HG03025 (cell line): Measurements from ENCODE around the gene SRPRB.

Source experiments
- ATAC-seq: cut with Tn5 transposase; IDR thresholded peaks from one replicate; pipeline ENCODE4 v1.9.1; 2021; ENCODE audit warnings: mild to moderate bottlenecking, moderate library complexity; ENCODE audit not compliant: unreplicated experiment, low FRiP score

SRPRB gene

DNA sequence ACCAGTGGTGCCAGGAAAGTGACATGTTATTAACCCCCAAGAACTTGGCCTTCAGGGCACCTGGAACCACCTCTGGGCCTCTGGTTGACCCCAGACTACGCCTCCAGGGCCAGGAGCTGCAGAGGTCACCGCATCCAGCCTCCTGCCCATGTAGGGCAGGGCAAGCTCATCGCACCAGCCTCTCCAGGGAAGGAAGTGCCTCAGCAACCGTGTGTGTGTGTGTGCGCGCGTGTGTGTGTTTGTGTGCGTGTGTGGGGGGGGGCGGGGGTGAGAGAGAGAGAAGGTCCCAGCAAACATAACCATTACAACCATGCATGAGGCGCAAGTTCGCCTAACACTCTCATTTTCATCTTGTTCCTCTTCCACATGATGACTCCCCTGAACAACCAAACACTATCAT lies 58.3 kb downstream of the SRPRB start:
- no peak for ATAC-seq

DNA sequence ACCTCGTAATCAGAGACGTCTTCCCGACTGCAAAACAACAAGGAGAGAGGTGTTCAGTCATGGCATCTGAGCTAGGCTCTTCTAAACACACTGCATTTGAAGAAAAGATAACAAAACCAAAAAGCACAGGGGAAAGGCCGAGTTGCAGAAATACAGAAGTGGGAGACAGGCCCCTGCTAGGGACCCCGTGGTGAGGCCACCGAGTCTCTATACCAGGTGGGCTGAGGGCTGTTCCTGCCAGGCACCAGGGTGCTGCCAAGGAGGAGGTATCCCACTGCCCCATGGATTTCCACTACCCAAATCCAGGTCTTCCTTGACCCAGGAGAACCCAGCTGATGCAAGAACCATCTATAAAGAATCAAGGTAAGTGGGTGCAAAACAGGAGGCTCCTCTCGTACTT lies 59.0 kb downstream of the SRPRB start:
- ATAC-seq = no peak

DNA sequence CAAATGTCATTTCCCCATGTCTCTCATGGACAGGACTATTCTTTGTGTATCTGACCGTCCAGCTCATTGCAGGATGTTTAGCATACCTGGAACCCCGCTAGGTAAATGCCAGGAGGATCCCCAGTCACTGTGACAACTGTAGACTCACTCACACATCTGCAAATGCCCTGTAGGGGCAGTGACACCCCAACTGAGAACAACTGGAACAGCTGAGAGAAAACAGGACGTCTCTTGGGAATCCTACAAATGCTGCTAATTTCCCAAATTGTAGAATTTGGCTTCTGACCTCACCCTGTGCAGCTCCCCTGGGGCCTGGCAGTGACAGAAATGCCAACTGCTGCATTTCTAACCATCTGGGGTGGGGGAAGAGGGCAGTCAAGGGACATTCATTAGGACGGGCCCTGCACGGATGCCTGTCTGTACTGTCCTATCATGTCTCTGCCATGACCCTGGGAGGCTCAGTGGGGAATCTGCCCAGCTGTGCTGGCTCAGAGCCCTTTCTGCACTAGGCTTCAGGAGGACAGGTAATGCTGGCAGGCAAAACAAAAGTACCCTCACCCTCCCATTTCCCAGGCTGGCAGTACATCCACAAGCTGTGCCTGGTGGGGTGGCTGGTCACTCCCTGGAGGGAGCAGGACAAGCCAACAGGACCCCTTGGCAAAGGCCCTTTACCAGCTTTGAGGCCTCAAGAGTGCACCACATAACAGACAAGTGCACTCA lies 59.7 kb downstream of the SRPRB start:
- no peak for ATAC-seq

DNA sequence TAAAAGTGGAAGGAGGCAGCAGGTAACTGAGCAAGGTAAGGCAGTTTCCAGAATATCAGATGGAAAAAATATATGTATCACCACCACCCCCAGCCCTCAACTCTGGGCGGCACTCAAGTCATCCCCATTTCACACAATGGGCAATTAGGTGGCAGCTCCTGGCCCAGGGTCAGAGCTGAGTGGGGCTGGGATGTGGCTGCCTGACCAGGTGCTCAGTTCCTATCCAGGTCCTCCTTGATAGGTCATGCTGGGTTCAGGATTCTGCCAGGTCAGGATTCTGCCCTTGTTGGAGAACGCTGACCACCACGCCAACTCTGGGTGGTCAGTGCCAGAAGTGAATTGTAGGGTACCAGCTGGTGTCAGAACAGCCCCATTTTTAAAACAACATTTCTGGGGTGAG lies 60.5 kb downstream of the SRPRB start:
- no peak for ATAC-seq

DNA sequence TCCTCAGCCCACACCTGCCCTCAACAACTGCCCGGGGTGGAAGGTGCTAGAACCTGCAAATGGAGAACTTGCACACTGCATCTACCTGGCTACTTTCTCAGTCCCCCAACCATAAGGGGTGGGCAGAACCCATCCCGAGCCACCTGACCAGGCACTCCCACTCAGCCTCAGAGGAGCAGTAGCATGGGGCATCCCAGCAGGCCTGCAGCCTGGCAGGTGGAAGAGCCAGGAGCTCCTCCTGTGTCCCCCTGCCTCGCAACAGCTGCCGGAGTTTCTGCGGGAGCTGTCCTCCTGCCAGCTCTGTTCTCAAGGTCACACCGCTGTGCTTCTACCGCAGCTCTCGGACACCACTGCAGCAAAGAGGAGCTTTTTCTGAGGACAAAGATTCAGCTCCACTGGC lies 62.6 kb downstream of the SRPRB start:
- ATAC-seq = no peak

DNA sequence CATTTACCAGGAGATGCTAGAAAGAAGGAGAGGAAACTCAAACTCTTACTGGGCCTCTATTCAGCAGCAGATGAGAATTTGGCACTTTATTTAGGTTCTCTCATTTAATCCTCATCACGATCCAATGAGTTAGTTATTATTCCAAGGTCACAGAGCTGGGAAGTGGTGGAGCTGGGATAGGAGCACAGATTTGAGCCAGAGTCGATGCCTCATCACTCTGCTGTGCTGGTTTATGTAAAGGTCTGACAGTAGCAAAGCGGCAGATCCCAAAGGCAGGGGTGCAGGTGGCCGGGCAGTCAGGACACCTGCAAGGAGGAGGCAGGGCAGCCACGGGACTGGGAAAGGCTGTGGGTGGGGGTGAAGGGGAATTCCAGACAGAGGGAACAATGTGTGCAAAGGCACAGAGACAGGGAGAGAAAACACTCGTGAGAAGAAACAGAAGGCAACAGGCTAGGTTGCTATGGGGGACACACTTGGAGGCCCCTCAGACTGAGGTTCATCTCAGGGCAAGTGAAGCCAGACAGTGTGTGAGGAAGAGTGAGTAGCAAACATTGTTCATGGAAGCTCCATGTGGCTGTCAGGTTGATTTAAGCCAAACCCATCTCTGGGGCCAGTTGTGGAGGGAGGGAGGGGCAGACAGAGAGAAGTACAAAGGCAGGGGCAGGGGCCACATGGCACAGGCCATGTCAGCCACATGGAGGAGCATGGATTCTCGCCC lies 63.3 kb downstream of the SRPRB start:
- no peak for ATAC-seq

DNA sequence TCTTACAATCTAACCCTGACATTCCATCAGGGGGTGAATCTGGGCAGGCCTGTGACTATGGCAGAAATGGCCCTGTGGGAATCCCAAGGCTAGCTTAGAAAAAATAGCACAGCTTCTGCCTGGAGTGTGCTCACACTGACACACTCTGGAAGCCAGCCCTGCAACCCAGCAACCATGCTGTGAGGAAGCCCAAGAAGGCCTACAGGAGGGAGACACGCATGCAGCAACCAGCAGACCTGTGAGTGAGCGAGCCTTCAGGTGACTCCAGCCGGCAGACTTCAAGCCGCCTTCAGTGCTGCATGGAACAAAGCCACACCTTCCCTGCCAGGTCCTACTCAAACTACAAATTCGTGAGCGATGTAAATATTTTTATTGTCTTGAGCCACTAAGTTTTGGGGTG lies 64.0 kb downstream of the SRPRB start:
- ATAC-seq = no peak

DNA sequence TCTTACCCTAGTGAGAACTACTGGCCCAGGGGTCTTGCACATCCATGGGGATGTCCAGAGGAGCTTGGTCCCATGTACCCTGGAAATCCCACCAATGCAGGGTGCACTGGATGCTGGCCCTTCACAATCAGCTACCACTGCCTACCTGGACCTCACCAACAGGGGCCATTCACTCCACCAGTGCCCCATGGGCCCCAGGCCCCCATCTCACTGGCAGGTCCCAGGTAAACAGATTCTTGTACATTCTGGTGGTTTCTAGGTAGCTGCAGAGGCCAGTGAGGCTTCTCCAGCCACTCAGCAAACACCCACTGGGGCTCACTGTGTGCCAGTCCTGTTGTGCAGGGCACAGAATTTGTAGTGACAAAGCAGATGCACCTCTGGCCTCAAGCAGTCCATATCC lies 65.2 kb downstream of the SRPRB start:
- ATAC-seq = no peak
